ENCODE data around the gene MKNK1. TPM values are rescaled to one million over a fixed set of nuclear protein-coding genes. Genes with fewer than 3 reads are reported as not detected.

The MKNK1 gene
- total and polyA plus RNA-seq, 2 experiments from 2014 or later, result 17.8 to 20.6 TPM

- Histone ChIP-seq H3K27me3 (no peaks in the 10 kb centered on the region), H3K4me1 (ENCODE audit: insufficient read depth) (no peaks in the 10 kb centered on the region), H2AFZ (no peak overlapping the region), H3K79me2 (peaks cover 16% of the 10 kb centered on the region), H3K4me2 (no peak overlapping the region), H3K4me3 (no peak overlapping the region), H3K27ac (no peak overlapping the region), H3K9me3 (ENCODE audit: low read depth) (no peaks in the 10 kb centered on the region), H3K36me3 (replicated peaks; ENCODE audit: insufficient read depth, low read depth) (no peaks in the 10 kb centered on the region), H3K9me2 (replicated peaks; ENCODE audit: insufficient read depth) (no peaks in the 10 kb centered on the region), H4K20me1 (ENCODE audit: insufficient read depth, poor library complexity, severe bottlenecking) (no peaks in the 10 kb centered on the region)
- 100% methylated on average over 1 of the region's 1 CpG for WGBS (ENCODE audit: low lambda C conversion rate, missing lambda C conversion rate)
- DNase-seq (ENCODE audit: low spot score), result no peak
- TF ChIP-seq EZH2 (IDR thresholded peaks at IDR 0.05; ENCODE audit: borderline replicate concordance) (no peak), EZH2phosphoT487 (IDR thresholded peaks at IDR 0.05; ENCODE audit: low read depth, severe bottlenecking, unreplicated experiment) (no peak), CTCF (IDR thresholded peaks at IDR 0.05; ENCODE audit: poor library complexity) (no peak)
Observed at GRCh38 chr1:46596036-46596435, 8.0 kb downstream of the MKNK1 start.

GRCh38 chr1:46595127-46595526 lies 8.9 kb downstream of the MKNK1 start:
- whole genome bisulfite sequencing (ENCODE audit: low lambda C conversion rate, missing lambda C conversion rate), result 95% methylated on average over 3 of the region's 3 CpGs
- no peak for DNase-seq (ENCODE audit: low spot score)
- Histone ChIP-seq H3K4me2 (no peak overlapping the region), H3K79me2 (peaks cover 9% of the 10 kb centered on the region), H3K4me1 (ENCODE audit: insufficient read depth) (no peaks in the 10 kb centered on the region), H3K27me3 (no peaks in the 10 kb centered on the region), H3K9me3 (ENCODE audit: low read depth) (no peaks in the 10 kb centered on the region), H3K27ac (no peak overlapping the region), H4K20me1 (ENCODE audit: insufficient read depth, poor library complexity, severe bottlenecking) (no peaks in the 10 kb centered on the region), H3K36me3 (replicated peaks; ENCODE audit: insufficient read depth, low read depth) (no peaks in the 10 kb centered on the region), H3K9me2 (replicated peaks; ENCODE audit: insufficient read depth) (no peaks in the 10 kb centered on the region), H2AFZ (no peak overlapping the region), H3K4me3 (no peak overlapping the region)
- TF ChIP-seq CTCF (IDR thresholded peaks at IDR 0.05; ENCODE audit: poor library complexity) (no peak), EZH2phosphoT487 (IDR thresholded peaks at IDR 0.05; ENCODE audit: low read depth, severe bottlenecking, unreplicated experiment) (no peak), EZH2 (IDR thresholded peaks at IDR 0.05; ENCODE audit: borderline replicate concordance) (no peak)

GRCh38 chr1:46594063-46594462 lies 10.0 kb downstream of the MKNK1 start:
- H3K4me3 ChIP-seq, result no peak overlapping the region
- DNase-seq (ENCODE audit: low spot score), result no peak
- H3K4me2 ChIP-seq, result no peak overlapping the region
- H3K9me3 ChIP-seq (ENCODE audit: low read depth), result no peaks in the 10 kb centered on the region
- no peak overlapping the region for H2AFZ ChIP-seq
- no peaks in the 10 kb centered on the region for H3K27me3 ChIP-seq
- H3K9me2 ChIP-seq (replicated peaks; ENCODE audit: insufficient read depth), result no peaks in the 10 kb centered on the region
- H3K27ac ChIP-seq, result no peak overlapping the region
- no peaks in the 10 kb centered on the region for H3K36me3 ChIP-seq (replicated peaks; ENCODE audit: insufficient read depth, low read depth)
- H4K20me1 ChIP-seq (ENCODE audit: insufficient read depth, poor library complexity, severe bottlenecking), result no peaks in the 10 kb centered on the region
- 95% methylated on average over 5 of the region's 5 CpGs for WGBS (ENCODE audit: low lambda C conversion rate, missing lambda C conversion rate)
- no peaks in the 10 kb centered on the region for H3K4me1 ChIP-seq (ENCODE audit: insufficient read depth)
- TF ChIP-seq EZH2 (IDR thresholded peaks at IDR 0.05; ENCODE audit: borderline replicate concordance) (no peak), EZH2phosphoT487 (IDR thresholded peaks at IDR 0.05; ENCODE audit: low read depth, severe bottlenecking, unreplicated experiment) (no peak), CTCF (IDR thresholded peaks at IDR 0.05; ENCODE audit: poor library complexity) (no peak)
- peaks cover 8% of the 10 kb centered on the region for H3K79me2 ChIP-seq

- no peak for TF ChIP-seq CTCF (IDR thresholded peaks at IDR 0.05; ENCODE audit: poor library complexity)
- TF ChIP-seq EZH2phosphoT487 (IDR thresholded peaks at IDR 0.05; ENCODE audit: low read depth, severe bottlenecking, unreplicated experiment), result no peak
- TF ChIP-seq EZH2 (IDR thresholded peaks at IDR 0.05; ENCODE audit: borderline replicate concordance), result no peak
- WGBS (ENCODE audit: low lambda C conversion rate, missing lambda C conversion rate), result 93% methylated on average over 4 of the region's 4 CpGs
- H3K4me1 ChIP-seq (ENCODE audit: insufficient read depth), result no peaks in the 10 kb centered on the region
- no peaks in the 10 kb centered on the region for H3K36me3 ChIP-seq (replicated peaks; ENCODE audit: insufficient read depth, low read depth)
- no peaks in the 10 kb centered on the region for H3K9me2 ChIP-seq (replicated peaks; ENCODE audit: insufficient read depth)
- H3K27ac ChIP-seq, result no peak overlapping the region
- no peaks in the 10 kb centered on the region for H4K20me1 ChIP-seq (ENCODE audit: insufficient read depth, poor library complexity, severe bottlenecking)
- H3K79me2 ChIP-seq, result peaks cover 2% of the 10 kb centered on the region
- H3K4me2 ChIP-seq, result no peak overlapping the region
- no peaks in the 10 kb centered on the region for H3K9me3 ChIP-seq (ENCODE audit: low read depth)
- H3K27me3 ChIP-seq, result no peaks in the 10 kb centered on the region
- no peak for DNase-seq (ENCODE audit: low spot score)
- no peak overlapping the region for H2AFZ ChIP-seq
- no peak overlapping the region for H3K4me3 ChIP-seq
Observed at GRCh38 chr1:46592823-46593222, 11.2 kb downstream of the MKNK1 start.
